ENCODE data around the gene KRT81. TPM values are rescaled to one million over a fixed set of nuclear protein-coding genes. Genes with fewer than 3 reads are reported as not detected.
"Not testable (repeated sequence)": the region's sequence is repeated elsewhere in the genome, so short reads cannot be mapped to it uniquely, and the experiment has no call there.

Gene KRT81
- total and polyA plus RNA-seq, 2 of the 4 experiments (the other 2 are of a cell fraction) = under 0.01 to 0.05 TPM

- H3K4me2 ChIP-seq (ENCODE audit: low read depth, low read length); CTCF ChIA-PET; H3K9ac ChIP-seq (ENCODE audit: low read depth, low read length); H3K27ac ChIP-seq (ENCODE audit: insufficient read depth, low read length); H2BK20ac ChIP-seq (ENCODE audit: low read depth, low read length); H3K9me3 ChIP-seq (ENCODE audit: control insufficient read depth, insufficient read depth, low read length); dilution Hi-C loops (cut with HindIII; ENCODE audit: low sequenced_read_pairs, unreplicated experiment); H4K91ac ChIP-seq (ENCODE audit: insufficient read depth, low read depth, low read length); H2AK5ac ChIP-seq (ENCODE audit: low read depth, low read length); H2BK5ac ChIP-seq (ENCODE audit: low read depth, low read length, poor library complexity, severe bottlenecking); ATAC-seq (ENCODE audit: low read depth); POLR2A ChIA-PET (ENCODE audit: unreplicated experiment); H2BK120ac ChIP-seq (ENCODE audit: low read depth, low read length); in situ Hi-C loops (cut with MboI; ENCODE audit: low sequenced_read_pairs); H3K14ac ChIP-seq (replicated peaks; ENCODE audit: low read depth, low read length); H2BK15ac ChIP-seq (ENCODE audit: low read depth, low read length); H3K9me1 ChIP-seq (ENCODE audit: insufficient read depth, low read length); H3K36me3 ChIP-seq (ENCODE audit: control insufficient read depth, insufficient read depth, low read length); H3K4me1 ChIP-seq (ENCODE audit: control insufficient read depth, insufficient read depth, low read length); H3K79me1 ChIP-seq (ENCODE audit: low read depth in 1 of 2, low read length in 2 of 2); H3K18ac ChIP-seq (ENCODE audit: low read depth, low read length); H4K20me1 ChIP-seq (ENCODE audit: insufficient read depth, low read length); H3K23ac ChIP-seq (ENCODE audit: low read depth, low read length); H3K4ac ChIP-seq (ENCODE audit: low read depth, low read length); H2AFZ ChIP-seq (replicated peaks; ENCODE audit: low read length, poor library complexity); H2AK9ac ChIP-seq (replicated peaks; ENCODE audit: low read depth, low read length, poor library complexity); H4K8ac ChIP-seq (ENCODE audit: low read depth in 2 of 2, low read length in 2 of 2); H4K5ac ChIP-seq (ENCODE audit: low read depth, low read length); H3K56ac ChIP-seq (ENCODE audit: extremely low read depth, insufficient read depth, low read length); H3K4me3 ChIP-seq (ENCODE audit: insufficient read depth, low read depth, low read length); DNase-seq; BruUV-seq (replicated peaks): not testable (repeated sequence)
- no CpG with 5 or more reads among the region's 17 CpGs for WGBS, 2 experiments (ENCODE audit: extremely low coverage in 2 of 2, insufficient read length in 1 of 2)
- intact Hi-C loops (cut with micrococcal nuclease) = loop anchor here (10.0 kb wide), 1 partner anchor 587 kb away; no protein-coding TSS in a partner anchor
- H3K27me3 ChIP-seq (ENCODE audit: control insufficient read depth, insufficient read depth, low read length) = peaks cover 11% of the 10 kb centered on the region
Measured at GRCh38 chr12:52287816-52288805, 3.2 kb downstream of the KRT81 start.

DNA sequence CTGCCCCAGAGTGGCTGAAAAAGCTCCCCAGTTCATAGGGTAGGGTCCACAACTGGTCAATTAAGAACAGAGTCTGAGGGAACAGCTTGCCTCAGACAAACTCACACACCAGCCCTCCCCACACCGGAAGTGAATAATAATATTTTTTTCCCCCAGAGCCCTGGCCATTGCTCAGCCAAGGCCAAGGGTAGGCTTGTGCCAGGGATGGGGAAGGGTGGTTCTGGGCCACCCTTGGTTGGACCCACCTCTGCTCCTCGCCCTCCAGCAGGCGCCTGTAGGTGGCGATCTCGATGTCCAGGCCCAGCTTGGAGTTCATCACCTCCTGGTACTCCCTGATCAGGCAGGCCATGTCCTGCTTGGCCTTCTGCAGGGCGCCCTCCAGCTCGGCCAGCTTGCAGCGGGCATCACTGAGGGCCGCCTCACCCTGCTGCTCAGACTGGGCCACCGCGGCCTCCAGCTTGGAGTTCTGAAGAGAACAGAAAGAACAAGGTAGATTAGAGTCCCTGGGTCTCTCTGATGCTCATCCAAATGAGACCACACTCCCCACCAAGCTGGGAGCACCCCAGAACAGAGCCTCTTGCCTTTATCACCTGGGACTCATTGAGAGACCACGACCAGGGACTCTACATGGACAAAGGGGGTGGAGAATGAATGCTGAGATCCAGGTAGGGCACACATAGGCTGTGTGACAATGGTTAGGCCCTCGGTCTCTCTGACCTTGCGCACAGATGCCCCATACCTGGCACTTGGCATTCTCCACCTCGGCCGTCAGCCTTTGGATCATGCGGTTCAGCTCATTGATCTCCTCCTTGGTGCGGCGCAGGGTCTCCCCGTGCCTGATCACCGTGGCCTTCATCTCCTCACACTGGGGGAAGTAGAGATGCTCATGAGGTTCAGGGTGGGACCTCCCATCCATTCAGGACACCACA lies 4.2 kb downstream of the KRT81 start:
- H3K9me3 ChIP-seq (ENCODE audit: control insufficient read depth, insufficient read depth, low read length); H3K4me3 ChIP-seq (ENCODE audit: insufficient read depth, low read depth, low read length); in situ Hi-C loops (cut with MboI; ENCODE audit: low sequenced_read_pairs); H3K4me1 ChIP-seq (ENCODE audit: control insufficient read depth, insufficient read depth, low read length); H3K4ac ChIP-seq (ENCODE audit: low read depth, low read length); CTCF ChIA-PET; H4K8ac ChIP-seq (ENCODE audit: low read depth in 2 of 2, low read length in 2 of 2); H3K27me3 ChIP-seq (ENCODE audit: control insufficient read depth, insufficient read depth, low read length); H4K20me1 ChIP-seq (ENCODE audit: insufficient read depth, low read length); POLR2A ChIA-PET (ENCODE audit: unreplicated experiment); H3K9ac ChIP-seq (ENCODE audit: low read depth, low read length); H3K27ac ChIP-seq (ENCODE audit: insufficient read depth, low read length); ATAC-seq (ENCODE audit: low read depth); H4K91ac ChIP-seq (ENCODE audit: insufficient read depth, low read depth, low read length); H3K14ac ChIP-seq (replicated peaks; ENCODE audit: low read depth, low read length); H2AFZ ChIP-seq (replicated peaks; ENCODE audit: low read length, poor library complexity); H4K5ac ChIP-seq (ENCODE audit: low read depth, low read length); H3K56ac ChIP-seq (ENCODE audit: extremely low read depth, insufficient read depth, low read length); H3K36me3 ChIP-seq (ENCODE audit: control insufficient read depth, insufficient read depth, low read length); H2BK15ac ChIP-seq (ENCODE audit: low read depth, low read length); H2BK5ac ChIP-seq (ENCODE audit: low read depth, low read length, poor library complexity, severe bottlenecking); H3K79me1 ChIP-seq (ENCODE audit: low read depth in 1 of 2, low read length in 2 of 2); H3K18ac ChIP-seq (ENCODE audit: low read depth, low read length); dilution Hi-C loops (cut with HindIII; ENCODE audit: low sequenced_read_pairs, unreplicated experiment); DNase-seq; H2BK120ac ChIP-seq (ENCODE audit: low read depth, low read length); BruUV-seq (replicated peaks); H3K4me2 ChIP-seq (ENCODE audit: low read depth, low read length); H2AK9ac ChIP-seq (replicated peaks; ENCODE audit: low read depth, low read length, poor library complexity); H3K23ac ChIP-seq (ENCODE audit: low read depth, low read length): not testable (repeated sequence)
- peak overlapping the region; percentile 51; the same call in 1 of the 2 replicates for H2BK20ac ChIP-seq (ENCODE audit: low read depth, low read length)
- peak overlapping the region; percentile 15; the same call in 1 of the 2 replicates for H2AK5ac ChIP-seq (ENCODE audit: low read depth, low read length)
- intact Hi-C loops (cut with micrococcal nuclease) = loop anchor here (10.0 kb wide), 1 partner anchor 588 kb away; no protein-coding TSS in a partner anchor
- peaks cover 13% of the 10 kb centered on the region for H3K9me1 ChIP-seq (ENCODE audit: insufficient read depth, low read length)
- 100% methylated on average over 1 of the region's 21 CpGs; no CpG with 5 or more reads in 1 of the 2 experiments for WGBS, 2 experiments (ENCODE audit: extremely low coverage in 2 of 2, insufficient read length in 1 of 2)

Data from IMR-90 (cell line).